Measurements from ENCODE around the gene TSC2. TPM values are rescaled to one million over a fixed set of nuclear protein-coding genes. Genes with fewer than 3 reads are reported as not detected.
A peak's percentile ranks its signal among the peaks of the same experiment; 100 is the strongest.

Gene TSC2
- total and polyA plus RNA-seq, 2 of the 13 experiments (the other 11 are each of a cell fraction or from before 2014, with no cell fraction given): 19.6 to 40.4 TPM

GRCh38 chr16:2035431-2036199 is 12.2 kb upstream of the TSC2 start (continued):
- TF ChIP-seq ZNF687 (CRISPR knock-in tag; IDR thresholded peaks at IDR 0.05) (peak; percentile 96), ZNF333 (CRISPR knock-in tag; IDR thresholded peaks at IDR 0.05; ENCODE audit: borderline replicate concordance) (no peak; the same call in 1 of the 2 replicates), ZFP36L2 (CRISPR knock-in tag; IDR thresholded peaks at IDR 0.05) (no peak), ZNF512 (CRISPR knock-in tag; IDR thresholded peaks at IDR 0.05) (no peak), HDAC2 (CRISPR knock-in tag; IDR thresholded peaks at IDR 0.05) (peak; percentile 93), NCOA5 (CRISPR knock-in tag; IDR thresholded peaks at IDR 0.05) (no peak), BCL6 (CRISPR knock-in tag; IDR thresholded peaks at IDR 0.05) (peak; percentile 89), KDM6A (CRISPR knock-in tag; IDR thresholded peaks at IDR 0.05; ENCODE audit: low read depth) (peak; percentile 68; the same call in 1 of the 2 replicates), ZBTB7A (CRISPR knock-in tag; IDR thresholded peaks at IDR 0.05) (peak; percentile 91), ZC3H4 (CRISPR knock-in tag; IDR thresholded peaks at IDR 0.05; ENCODE audit: borderline replicate concordance) (no peak), ZBTB43 (CRISPR knock-in tag; conservative IDR thresholded peaks at IDR 0.05) (no peak), MAX (IDR thresholded peaks at IDR 0.05) (peak; percentile 69), ARID3A (IDR thresholded peaks at IDR 0.05; ENCODE audit: low read depth, low read length) (no peak), MYC (CRISPR knock-in tag; IDR thresholded peaks at IDR 0.05; ENCODE audit: borderline replicate concordance) (peak; percentile 76; the same call in 1 of the 2 replicates), RNF2 (conservative IDR thresholded peaks at IDR 0.05; ENCODE audit: low read depth) (no peak), TIGD3 (CRISPR knock-in tag; IDR thresholded peaks at IDR 0.05; ENCODE audit: borderline replicate concordance) (no peak), TEAD2 (CRISPR knock-in tag; IDR thresholded peaks at IDR 0.05) (0 out of 2 replicates have a peak, but pooled peaks have one; percentile 36), ZNF713 (CRISPR knock-in tag; IDR thresholded peaks at IDR 0.05) (0 out of 2 replicates have a peak, but pooled peaks have one; percentile 27)
